Activated CD4-positive, alpha-beta T cell treated with anti-CD3 and anti-CD28 coated beads for 1 hour (primary cell): Measurements from ENCODE around the gene CDC42EP1.

Experiments used
- DNase-seq: peaks from one replicate; pipeline ENCODE4 v3.0.0-alpha.2; 2020

CDC42EP1 gene

GRCh38 chr22:37616201-37617083 is 56.2 kb downstream of the CDC42EP1 start:
- no peak for DNase-seq

GRCh38 chr22:37617431-37617830 is 57.2 kb downstream of the CDC42EP1 start:
- DNase-seq: no peak

GRCh38 chr22:37618072-37618656 is 57.9 kb downstream of the CDC42EP1 start:
- no peak for DNase-seq

GRCh38 chr22:37618674-37619073 is 58.4 kb downstream of the CDC42EP1 start:
- no peak for DNase-seq
